ENCODE measurements around the gene IFNG-AS1.

IFNG-AS1 gene

GRCh38 chr12:67993143-67993542 is 3.9 kb downstream of the IFNG-AS1 start:
- FAIRE-seq (no peak), DNase-seq (ENCODE audit: insufficient read length, low spot score) (no peak)
- no peak for TF ChIP-seq CTCF (IDR thresholded peaks at IDR 0.05; ENCODE audit: insufficient read depth, missing control alignments)

GRCh38 chr12:67994046-67994445 is 4.8 kb downstream of the IFNG-AS1 start:
- no peak for TF ChIP-seq CTCF (IDR thresholded peaks at IDR 0.05; ENCODE audit: insufficient read depth, missing control alignments)
- FAIRE-seq (no peak), DNase-seq (ENCODE audit: insufficient read length, low spot score) (no peak)

DNA sequence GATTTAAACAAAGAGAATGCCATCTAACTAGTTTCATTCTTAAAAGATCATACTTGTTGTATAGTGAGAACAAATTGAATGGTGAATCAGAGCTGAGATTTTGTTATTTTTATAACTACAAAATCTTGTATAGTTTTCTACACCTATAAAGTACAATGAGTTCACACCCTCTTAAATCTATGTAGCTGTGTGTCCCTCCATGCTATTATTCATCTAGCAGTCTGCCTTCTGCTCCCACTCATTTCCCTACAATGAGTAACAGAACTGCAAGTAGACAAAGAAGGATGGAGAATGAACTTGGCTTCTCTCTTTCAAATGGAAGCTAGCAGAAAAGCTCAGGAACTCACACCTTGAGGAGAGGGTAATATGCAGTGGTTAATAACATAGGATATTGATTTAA is 7.1 kb downstream of the IFNG-AS1 start:
- no peak for DNase-seq (ENCODE audit: insufficient read length, low spot score)
- no peak for FAIRE-seq
- no peak for TF ChIP-seq CTCF (IDR thresholded peaks at IDR 0.05; ENCODE audit: insufficient read depth, missing control alignments)

DNA sequence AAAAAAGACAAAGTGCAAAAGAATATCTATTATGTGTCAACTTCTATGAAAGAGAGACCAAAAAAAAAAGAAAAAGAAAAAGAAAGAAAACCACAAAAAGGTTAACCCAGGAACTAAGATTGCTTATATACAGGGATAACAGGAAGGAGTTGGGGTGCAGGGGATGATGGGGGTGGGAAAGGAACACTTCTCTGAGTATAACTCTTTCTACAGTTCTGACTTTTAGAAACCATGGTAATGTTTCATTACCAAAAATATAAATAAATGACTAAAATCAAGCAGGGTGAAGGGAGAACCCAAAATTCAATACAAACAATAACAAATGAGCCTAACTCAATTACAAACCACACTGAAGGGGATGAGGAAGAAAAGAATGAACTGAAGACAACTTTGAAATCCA is 9.1 kb downstream of the IFNG-AS1 start:
- FAIRE-seq (no peak), DNase-seq (ENCODE audit: insufficient read length, low spot score) (no peak)
- no peak for TF ChIP-seq CTCF (IDR thresholded peaks at IDR 0.05; ENCODE audit: insufficient read depth, missing control alignments)

DNA sequence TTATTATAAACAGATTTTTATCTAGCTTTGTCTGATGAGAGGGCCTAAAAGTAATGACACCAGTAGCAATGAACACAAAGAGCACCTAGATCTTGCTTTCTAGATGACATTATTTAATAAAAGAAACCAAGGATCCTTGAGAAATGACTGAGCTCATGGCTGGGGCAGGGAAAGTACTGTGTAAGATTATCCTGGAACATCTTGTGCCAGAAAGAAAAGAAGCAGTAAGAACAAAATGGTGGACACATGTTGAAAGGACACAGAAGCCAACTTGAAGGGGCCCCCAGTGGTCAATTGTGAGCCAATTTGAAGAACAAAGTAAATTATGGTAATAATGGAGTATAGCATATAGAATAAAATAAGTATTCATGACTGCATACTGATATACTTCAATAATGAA is 10.0 kb downstream of the IFNG-AS1 start:
- DNase-seq (ENCODE audit: insufficient read length, low spot score) (no peak), FAIRE-seq (no peak)
- no peak for TF ChIP-seq CTCF (IDR thresholded peaks at IDR 0.05; ENCODE audit: insufficient read depth, missing control alignments)

GRCh38 chr12:68001486-68002466 is 12.5 kb downstream of the IFNG-AS1 start:
- peak; percentile 20 for TF ChIP-seq CTCF (IDR thresholded peaks at IDR 0.05; ENCODE audit: insufficient read depth, missing control alignments)
- DNase-seq (ENCODE audit: insufficient read length, low spot score) (no peak), FAIRE-seq (no peak)

GRCh38 chr12:68003777-68004176 is 14.5 kb downstream of the IFNG-AS1 start:
- FAIRE-seq (no peak), DNase-seq (ENCODE audit: insufficient read length, low spot score) (no peak)
- no peak for TF ChIP-seq CTCF (IDR thresholded peaks at IDR 0.05; ENCODE audit: insufficient read depth, missing control alignments)

All from D721Med (cell line).